Measurements from ENCODE around the gene GABBR2. TPM values are rescaled to one million over a fixed set of nuclear protein-coding genes. Genes with fewer than 3 reads are reported as not detected.

GABBR2 gene
- total and polyA plus RNA-seq, 2 donors (not counting 1 experiment from before 2014, with no cell fraction given), result 0.03 TPM; not detected in 1

DNA sequence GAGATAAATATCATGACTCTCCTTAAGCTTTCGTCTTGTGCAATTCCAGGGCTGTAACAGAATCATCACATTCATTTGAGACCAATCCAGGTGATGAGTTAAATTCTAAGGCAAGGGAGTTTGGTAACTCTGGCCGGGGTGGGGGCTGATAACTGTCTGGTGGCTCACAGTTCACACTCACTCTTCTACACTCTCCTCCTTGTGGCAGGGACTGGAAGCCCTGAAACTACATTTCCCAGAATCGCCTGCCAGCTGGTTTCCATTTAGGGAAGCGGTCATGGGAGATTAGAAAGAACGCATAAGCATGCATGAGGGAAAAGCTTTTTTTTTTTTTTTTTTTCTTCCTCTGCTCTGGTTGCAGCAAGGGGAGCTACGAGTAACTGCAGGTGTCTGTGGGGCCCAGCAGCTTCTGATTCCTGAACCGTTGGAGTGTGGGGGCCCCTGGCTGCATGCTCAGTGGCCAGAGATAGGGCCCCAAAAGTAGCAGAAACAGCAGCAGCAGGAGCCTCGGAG, 298.5 kb downstream of the GABBR2 start:
- Mint-ChIP-seq H3K27me3 (peaks cover 8% of the 10 kb centered on the region), H3K9me3 (ENCODE audit: insufficient read depth) (no peaks in the 10 kb centered on the region), H3K27ac (no peak overlapping the region), H3K4me1 (peaks cover 20% of the 10 kb centered on the region), H3K4me3 (peak overlapping the region; percentile 41)
- H4K20me1 ChIP-seq (ENCODE audit: control insufficient read depth, insufficient read depth, low read length, poor library complexity, severe bottlenecking), result no peaks in the 10 kb centered on the region
- H3K36me3 ChIP-seq (replicated peaks in 1 of 2; ENCODE audit: control extremely low read depth in 1 of 2, control insufficient read depth in 1 of 2, extremely low read depth in 1 of 2, insufficient read depth in 2 of 2, low read length in 1 of 2), result no peaks in the 10 kb centered on the region
- POLR2A ChIA-PET, result no interaction called here
- H3K4me3 ChIP-seq (ENCODE audit: control extremely low read depth in 1 of 5, extremely low read depth in 1 of 5, insufficient read depth in 1 of 5, low read depth in 2 of 5, low read length in 4 of 5), result no peak overlapping the region
- peak; percentile 22 for DNase-seq
- no peak overlapping the region for H2AFZ ChIP-seq (ENCODE audit: insufficient read depth, low read depth, low read length, poor library complexity, severe bottlenecking)
- H3K4me2 ChIP-seq (replicated peaks; ENCODE audit: low read depth, low read length, poor library complexity, severe bottlenecking), result peak overlapping the region; percentile 15
- H3K9me3 ChIP-seq (ENCODE audit: control extremely low read depth in 1 of 3, control insufficient read depth in 2 of 3, insufficient read depth in 1 of 3, low read length in 2 of 3), result no peaks in the 10 kb centered on the region
- no peak for ATAC-seq (ENCODE audit: low read depth)
- no peak for TF ChIP-seq CTCF (IDR thresholded peaks at IDR 0.05)
- no peak for TF ChIP-seq EZH2 (IDR thresholded peaks at IDR 0.05; ENCODE audit: borderline replicate concordance, insufficient read depth, low read depth, low read length, poor library complexity, severe bottlenecking)
- H3K27me3 ChIP-seq (replicated peaks in 1 of 4; ENCODE audit: control extremely low read depth in 1 of 4, control insufficient read depth in 3 of 4, insufficient read depth in 4 of 4, low read length in 3 of 4), result no peaks in the 10 kb centered on the region
- peaks cover 15 to 16% of the 10 kb centered on the region in 2 donors for H3K4me1 ChIP-seq (ENCODE audit: control insufficient read depth in 2 of 2, insufficient read depth in 2 of 2, low read length in 2 of 2)
- H3K27ac ChIP-seq (ENCODE audit: low read length in 2 of 2), result no peak overlapping the region
- 26% methylated on average over 3 of the region's 8 CpGs for WGBS (ENCODE audit: insufficient coverage)
- H3K9ac ChIP-seq (ENCODE audit: low read length), result no peak overlapping the region
- no peaks in the 10 kb centered on the region for H3K79me2 ChIP-seq (ENCODE audit: control insufficient read depth, insufficient read depth, low read length)
- CTCF ChIA-PET, result interaction anchor here (0.6 to 2.1 kb wide), 5 partner anchors 9 to 341 kb away, joined by 3 to 8 read pairs (median 3); no protein-coding TSS in a partner anchor
- intact Hi-C loops (cut with micrococcal nuclease), result no loop called here

GRCh38 chr9:98409719-98410118, 299.0 kb downstream of the GABBR2 start:
- Histone ChIP-seq H2AFZ (ENCODE audit: insufficient read depth, low read depth, low read length, poor library complexity, severe bottlenecking) (no peak overlapping the region), H3K9me3 (ENCODE audit: control extremely low read depth in 1 of 3, control insufficient read depth in 2 of 3, insufficient read depth in 1 of 3, low read length in 2 of 3) (no peaks in the 10 kb centered on the region), H3K27me3 (replicated peaks in 1 of 4; ENCODE audit: control extremely low read depth in 1 of 4, control insufficient read depth in 3 of 4, insufficient read depth in 4 of 4, low read length in 3 of 4) (no peaks in the 10 kb centered on the region), H3K79me2 (ENCODE audit: control insufficient read depth, insufficient read depth, low read length) (no peaks in the 10 kb centered on the region), H3K4me3 (ENCODE audit: control extremely low read depth in 1 of 5, extremely low read depth in 1 of 5, insufficient read depth in 1 of 5, low read depth in 2 of 5, low read length in 4 of 5) (no peak overlapping the region), H3K4me1 (ENCODE audit: control insufficient read depth in 2 of 2, insufficient read depth in 2 of 2, low read length in 2 of 2) (peaks cover 15 to 16% of the 10 kb centered on the region in 2 donors), H3K4me2 (replicated peaks; ENCODE audit: low read depth, low read length, poor library complexity, severe bottlenecking) (peak overlapping the region; percentile 15), H3K9ac (ENCODE audit: low read length) (no peak overlapping the region), H4K20me1 (ENCODE audit: control insufficient read depth, insufficient read depth, low read length, poor library complexity, severe bottlenecking) (no peaks in the 10 kb centered on the region), H3K36me3 (replicated peaks in 1 of 2; ENCODE audit: control extremely low read depth in 1 of 2, control insufficient read depth in 1 of 2, extremely low read depth in 1 of 2, insufficient read depth in 2 of 2, low read length in 1 of 2) (no peaks in the 10 kb centered on the region), H3K27ac (ENCODE audit: low read length in 2 of 2) (no peak overlapping the region)
- ChIA-PET POLR2A (no interaction called here), CTCF (interaction anchor here (0.6 to 2.1 kb wide), 3 partner anchors 16 to 94 kb away, joined by 3 to 8 read pairs (median 5); no protein-coding TSS in a partner anchor)
- no peaks in the 10 kb centered on the region for H3K9me3 Mint-ChIP-seq (ENCODE audit: insufficient read depth)
- ATAC-seq (ENCODE audit: low read depth) (no peak), DNase-seq (peak; percentile 36)
- peak overlapping the region; percentile 41 for H3K4me3 Mint-ChIP-seq
- no peak overlapping the region for H3K27ac Mint-ChIP-seq
- peaks cover 20% of the 10 kb centered on the region for H3K4me1 Mint-ChIP-seq
- no peak for TF ChIP-seq EZH2 (IDR thresholded peaks at IDR 0.05; ENCODE audit: borderline replicate concordance, insufficient read depth, low read depth, low read length, poor library complexity, severe bottlenecking)
- no peak for TF ChIP-seq CTCF (IDR thresholded peaks at IDR 0.05)
- WGBS (ENCODE audit: insufficient coverage), result 27% methylated on average over 6 of the region's 6 CpGs
- H3K27me3 Mint-ChIP-seq, result peaks cover 8% of the 10 kb centered on the region
- intact Hi-C loops (cut with micrococcal nuclease), result no loop called here

Data from B cell (primary cell).